ENCODE data around the gene LGI4.

DNA sequence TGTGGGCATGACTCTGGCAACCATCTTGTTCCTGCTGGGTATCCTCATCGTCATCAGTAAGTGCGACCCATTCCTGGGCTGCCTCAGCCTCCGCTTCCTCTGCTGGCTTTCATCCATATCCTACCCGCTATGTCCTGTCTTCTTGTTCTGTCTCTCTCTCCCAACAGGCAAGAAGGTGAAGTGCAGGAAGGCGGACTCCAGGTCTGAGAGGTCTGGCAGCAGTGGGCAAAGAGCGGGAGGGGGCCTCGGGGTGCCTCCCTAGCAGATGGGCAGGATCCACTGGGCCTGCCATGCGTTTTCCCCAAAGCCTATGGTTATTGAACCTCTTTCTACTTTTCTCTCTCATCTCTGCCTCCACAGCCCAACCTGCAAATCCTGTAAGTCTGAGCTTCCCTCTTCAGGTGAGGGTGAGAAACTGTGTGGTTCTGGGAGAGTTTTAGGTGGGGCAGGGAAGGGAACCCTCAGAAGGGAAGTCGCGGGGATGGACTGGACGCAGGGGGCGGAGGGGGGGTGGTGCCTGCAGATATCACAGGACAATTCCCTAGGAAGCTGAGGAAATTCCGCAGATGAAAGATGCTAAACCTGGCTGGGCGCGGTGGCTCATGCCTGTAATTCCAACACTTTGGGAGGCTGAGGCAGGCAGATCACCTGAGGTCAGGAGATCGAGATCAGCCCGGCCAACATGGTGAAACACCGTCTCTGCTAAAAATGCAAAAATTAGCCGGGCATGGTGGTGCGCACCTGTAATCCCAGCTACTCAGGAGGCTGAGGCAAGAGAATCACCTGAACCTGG, 16.6 kb upstream of the LGI4 start:
- TF ChIP-seq EP300 (IDR thresholded peaks at IDR 0.05): no peak
- TF ChIP-seq, protein P1, sequence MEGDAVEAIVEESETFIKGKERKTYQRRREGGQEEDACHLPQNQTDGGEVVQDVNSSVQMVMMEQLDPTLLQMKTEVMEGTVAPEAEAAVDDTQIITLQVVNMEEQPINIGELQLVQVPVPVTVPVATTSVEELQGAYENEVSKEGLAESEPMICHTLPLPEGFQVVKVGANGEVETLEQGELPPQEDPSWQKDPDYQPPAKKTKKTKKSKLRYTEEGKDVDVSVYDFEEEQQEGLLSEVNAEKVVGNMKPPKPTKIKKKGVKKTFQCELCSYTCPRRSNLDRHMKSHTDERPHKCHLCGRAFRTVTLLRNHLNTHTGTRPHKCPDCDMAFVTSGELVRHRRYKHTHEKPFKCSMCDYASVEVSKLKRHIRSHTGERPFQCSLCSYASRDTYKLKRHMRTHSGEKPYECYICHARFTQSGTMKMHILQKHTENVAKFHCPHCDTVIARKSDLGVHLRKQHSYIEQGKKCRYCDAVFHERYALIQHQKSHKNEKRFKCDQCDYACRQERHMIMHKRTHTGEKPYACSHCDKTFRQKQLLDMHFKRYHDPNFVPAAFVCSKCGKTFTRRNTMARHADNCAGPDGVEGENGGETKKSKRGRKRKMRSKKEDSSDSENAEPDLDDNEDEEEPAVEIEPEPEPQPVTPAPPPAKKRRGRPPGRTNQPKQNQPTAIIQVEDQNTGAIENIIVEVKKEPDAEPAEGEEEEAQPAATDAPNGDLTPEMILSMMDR (IDR thresholded peaks at IDR 0.05): no peak
- TF ChIP-seq POLR2A (IDR thresholded peaks at IDR 0.05): no peak
